GM12872 (cell line): Measurements from ENCODE around the gene PPP2R1B.

ENCODE experiments used
- TF ChIP-seq, protein P1 (sequence below): IDR thresholded peaks from 3 replicates; pipeline ENCODE4 v1.5.1; 2011; ENCODE audit warnings: low read depth, mild to moderate bottlenecking, low read length, moderate library complexity; ENCODE audit not compliant: insufficient read depth

Gene PPP2R1B

DNA sequence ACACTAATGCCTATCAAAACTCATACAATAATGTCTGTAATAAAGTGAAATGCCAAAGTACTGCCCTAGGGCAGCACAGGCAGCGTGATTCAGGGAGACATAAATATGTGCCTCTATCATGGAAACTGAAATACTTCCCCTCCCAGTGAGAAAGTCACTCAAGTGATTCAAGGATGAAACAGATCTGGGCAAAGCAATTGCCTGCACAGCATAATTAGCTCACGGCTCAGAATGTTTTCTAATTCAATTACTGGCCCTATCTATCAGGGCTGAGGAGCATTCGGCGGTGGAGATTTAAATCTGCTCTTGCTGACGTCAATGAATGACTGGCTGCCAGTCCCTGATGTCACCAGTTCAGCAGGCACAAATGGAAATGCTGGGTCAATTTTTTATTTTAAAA lies 27.7 kb upstream of the PPP2R1B start:
- TF ChIP-seq, protein P1, sequence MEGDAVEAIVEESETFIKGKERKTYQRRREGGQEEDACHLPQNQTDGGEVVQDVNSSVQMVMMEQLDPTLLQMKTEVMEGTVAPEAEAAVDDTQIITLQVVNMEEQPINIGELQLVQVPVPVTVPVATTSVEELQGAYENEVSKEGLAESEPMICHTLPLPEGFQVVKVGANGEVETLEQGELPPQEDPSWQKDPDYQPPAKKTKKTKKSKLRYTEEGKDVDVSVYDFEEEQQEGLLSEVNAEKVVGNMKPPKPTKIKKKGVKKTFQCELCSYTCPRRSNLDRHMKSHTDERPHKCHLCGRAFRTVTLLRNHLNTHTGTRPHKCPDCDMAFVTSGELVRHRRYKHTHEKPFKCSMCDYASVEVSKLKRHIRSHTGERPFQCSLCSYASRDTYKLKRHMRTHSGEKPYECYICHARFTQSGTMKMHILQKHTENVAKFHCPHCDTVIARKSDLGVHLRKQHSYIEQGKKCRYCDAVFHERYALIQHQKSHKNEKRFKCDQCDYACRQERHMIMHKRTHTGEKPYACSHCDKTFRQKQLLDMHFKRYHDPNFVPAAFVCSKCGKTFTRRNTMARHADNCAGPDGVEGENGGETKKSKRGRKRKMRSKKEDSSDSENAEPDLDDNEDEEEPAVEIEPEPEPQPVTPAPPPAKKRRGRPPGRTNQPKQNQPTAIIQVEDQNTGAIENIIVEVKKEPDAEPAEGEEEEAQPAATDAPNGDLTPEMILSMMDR = no peak

DNA sequence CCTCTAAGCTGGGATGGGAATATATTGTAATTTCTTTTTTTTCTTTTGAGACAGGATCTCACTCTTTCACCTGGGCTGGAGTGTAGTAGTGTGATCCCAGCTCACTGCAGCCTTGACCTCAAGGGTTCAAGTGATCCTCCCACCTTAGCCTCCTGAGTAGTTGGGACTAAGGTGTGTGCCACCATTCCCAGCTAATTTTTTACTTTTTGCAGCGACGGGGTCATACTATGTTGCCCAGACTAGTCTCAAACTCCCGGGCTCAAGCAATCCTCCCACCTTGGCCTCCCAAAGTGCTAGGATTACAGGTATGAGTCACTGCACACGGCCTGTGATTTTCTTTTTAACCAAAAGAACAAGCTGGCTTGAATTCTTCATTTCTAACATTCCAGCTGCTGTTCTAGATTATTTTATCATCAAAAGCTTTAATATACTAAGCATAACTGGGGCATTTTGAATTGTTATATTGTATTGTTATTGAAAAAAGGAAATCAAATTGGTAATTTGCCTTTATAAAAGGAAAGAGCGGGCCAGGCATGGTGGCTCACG lies 26.8 kb upstream of the PPP2R1B start:
- TF ChIP-seq, protein P1 = no peak

DNA sequence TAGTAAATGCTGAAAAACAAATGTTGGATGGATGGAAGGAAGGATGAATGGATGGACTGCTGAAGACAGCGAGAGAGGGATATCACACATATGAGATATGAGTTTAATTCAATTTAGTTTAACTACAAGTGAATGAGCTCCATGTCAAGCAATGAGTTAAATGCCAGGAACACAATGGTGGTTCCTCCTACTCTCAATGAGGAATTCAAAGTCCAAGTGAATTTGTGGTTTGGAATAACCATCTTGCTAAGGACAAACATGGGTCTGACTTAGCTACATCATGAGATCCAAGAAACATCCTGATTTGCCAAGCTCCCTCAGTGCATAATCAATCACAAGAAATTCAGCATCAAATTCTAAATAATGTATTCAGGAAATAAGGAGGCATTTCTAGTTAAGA lies 26.1 kb upstream of the PPP2R1B start:
- TF ChIP-seq, protein P1 = no peak

DNA sequence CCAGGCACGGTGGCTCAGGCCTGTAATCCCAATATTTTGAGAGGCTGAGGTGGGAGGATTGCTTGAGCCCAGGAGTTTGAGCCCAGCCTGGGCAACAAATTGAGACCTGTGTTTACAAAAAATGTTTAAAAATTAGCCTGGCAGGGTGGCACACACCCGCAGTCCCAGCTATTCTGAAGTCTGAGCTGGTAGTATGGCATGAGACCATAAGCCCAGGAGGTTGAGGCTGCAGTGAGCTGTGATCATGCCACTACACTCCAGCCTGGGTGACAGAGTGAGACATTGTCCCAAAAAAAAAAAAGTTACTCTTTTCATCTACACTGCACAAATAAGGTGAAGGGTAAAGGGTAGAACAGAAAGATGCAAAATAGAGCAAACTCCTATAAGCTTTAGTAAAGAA lies 22.3 kb upstream of the PPP2R1B start:
- TF ChIP-seq, protein P1 = no peak

DNA sequence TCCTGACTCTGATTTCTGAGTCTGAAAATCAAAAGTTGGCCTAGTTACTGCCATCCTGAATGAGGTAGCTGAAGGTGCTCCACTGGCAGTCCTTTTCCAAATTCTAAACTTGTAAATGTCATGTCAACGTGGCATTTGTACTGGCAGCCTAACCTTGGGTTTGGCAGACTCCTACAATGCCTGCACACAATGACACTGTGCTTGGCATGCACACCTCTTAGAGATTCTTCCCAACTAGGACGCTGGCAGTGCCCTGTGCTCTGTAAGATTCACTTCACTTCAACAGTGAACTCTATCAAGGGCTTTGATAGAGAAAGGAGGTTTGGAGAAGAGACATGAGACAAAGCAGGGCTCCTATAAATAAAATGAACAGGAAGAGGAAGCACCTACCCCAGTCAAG lies 21.9 kb upstream of the PPP2R1B start:
- TF ChIP-seq, protein P1 = no peak

DNA sequence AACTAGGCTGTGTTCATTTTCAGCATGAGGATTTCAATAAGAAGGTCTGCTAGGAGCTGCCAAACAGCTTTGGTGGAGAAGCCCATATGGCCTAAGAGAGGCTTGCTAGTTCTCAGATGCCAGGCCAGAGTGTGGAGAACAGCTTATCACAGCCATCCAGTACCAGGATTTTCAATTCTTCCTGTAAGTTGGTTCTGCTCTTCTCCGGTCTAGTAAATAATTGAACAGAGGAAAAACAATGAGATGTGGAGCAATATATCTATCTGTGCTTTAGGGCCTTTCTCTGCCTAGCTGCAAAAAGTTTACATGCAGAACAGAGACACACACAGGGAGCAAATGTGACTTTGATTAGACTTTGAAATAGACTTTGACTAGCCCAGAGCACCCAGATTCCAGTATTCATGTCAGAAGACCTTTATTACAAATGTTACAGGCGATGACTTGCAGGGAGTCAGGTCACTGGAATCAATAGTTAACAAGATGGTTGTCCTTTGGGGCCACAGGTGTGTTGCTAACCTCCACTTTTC lies 19.8 kb upstream of the PPP2R1B start:
- TF ChIP-seq, protein P1 = no peak

DNA sequence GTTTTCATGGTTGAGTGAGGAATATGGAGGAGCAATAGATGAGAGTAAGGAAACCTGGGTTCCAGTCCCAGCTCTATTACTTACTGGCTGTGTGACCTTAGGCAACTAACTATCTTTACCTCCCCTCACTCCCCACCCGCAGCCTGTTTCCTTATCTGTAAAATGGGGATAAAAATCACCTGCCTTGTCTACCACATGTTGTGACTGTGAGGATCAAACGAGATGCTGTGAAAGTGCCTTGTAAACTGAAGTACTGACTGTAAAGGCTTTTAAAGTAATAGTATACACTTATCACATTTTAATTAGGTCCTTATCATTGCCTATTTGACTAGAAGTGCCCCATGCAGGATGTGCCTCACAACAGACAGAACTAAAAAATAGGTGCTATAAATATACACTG lies 18.9 kb upstream of the PPP2R1B start:
- TF ChIP-seq, protein P1 = no peak
